GM12801 (cell line): ENCODE results near the gene ZNF638.

Experiments
- TF ChIP-seq, protein P1 (sequence below): IDR thresholded peaks from one replicate; pipeline ENCODE4 v1.5.1; 2011; ENCODE audit warnings: control low read depth; ENCODE audit not compliant: insufficient read length; ENCODE audit errors: extremely low read depth

Gene ZNF638

DNA sequence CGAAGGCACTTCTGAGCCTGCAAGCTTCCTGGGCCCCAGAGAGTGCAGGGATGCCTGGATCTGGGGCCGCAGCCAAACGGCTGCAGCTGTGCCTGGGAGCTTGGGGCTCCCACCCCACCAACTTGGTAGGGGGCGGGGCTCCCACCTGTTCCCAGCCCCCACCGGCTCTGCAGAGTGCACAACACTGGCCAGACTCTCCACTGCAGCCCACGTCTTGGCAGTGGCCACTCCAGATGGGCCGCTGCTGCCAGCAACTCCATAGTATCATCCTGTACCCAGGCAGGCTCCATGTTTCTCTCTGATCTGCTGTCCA lies 131.7 kb downstream of the ZNF638 start:
- TF ChIP-seq, protein P1, sequence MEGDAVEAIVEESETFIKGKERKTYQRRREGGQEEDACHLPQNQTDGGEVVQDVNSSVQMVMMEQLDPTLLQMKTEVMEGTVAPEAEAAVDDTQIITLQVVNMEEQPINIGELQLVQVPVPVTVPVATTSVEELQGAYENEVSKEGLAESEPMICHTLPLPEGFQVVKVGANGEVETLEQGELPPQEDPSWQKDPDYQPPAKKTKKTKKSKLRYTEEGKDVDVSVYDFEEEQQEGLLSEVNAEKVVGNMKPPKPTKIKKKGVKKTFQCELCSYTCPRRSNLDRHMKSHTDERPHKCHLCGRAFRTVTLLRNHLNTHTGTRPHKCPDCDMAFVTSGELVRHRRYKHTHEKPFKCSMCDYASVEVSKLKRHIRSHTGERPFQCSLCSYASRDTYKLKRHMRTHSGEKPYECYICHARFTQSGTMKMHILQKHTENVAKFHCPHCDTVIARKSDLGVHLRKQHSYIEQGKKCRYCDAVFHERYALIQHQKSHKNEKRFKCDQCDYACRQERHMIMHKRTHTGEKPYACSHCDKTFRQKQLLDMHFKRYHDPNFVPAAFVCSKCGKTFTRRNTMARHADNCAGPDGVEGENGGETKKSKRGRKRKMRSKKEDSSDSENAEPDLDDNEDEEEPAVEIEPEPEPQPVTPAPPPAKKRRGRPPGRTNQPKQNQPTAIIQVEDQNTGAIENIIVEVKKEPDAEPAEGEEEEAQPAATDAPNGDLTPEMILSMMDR, result no peak

DNA sequence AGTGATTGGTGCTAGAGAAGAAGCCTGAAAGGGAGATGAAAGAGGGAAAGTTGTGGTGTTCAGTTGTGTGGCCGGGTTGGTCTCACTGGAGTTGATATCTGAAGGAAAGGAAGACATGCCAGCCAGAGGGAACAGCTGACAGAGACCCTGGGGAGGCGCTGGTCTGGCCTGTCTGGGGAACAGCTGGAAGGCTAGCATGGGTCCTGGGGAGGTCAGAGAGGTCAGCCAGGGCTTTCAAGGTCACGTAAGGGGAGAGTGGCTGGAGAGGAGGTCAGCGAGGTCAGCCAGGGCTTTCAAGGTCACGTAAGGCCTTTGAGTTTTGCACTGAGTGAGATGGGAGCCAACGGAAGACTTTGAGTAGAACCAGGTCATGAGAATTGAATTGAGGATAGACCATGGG lies 132.8 kb downstream of the ZNF638 start:
- TF ChIP-seq, protein P1, result no peak

DNA sequence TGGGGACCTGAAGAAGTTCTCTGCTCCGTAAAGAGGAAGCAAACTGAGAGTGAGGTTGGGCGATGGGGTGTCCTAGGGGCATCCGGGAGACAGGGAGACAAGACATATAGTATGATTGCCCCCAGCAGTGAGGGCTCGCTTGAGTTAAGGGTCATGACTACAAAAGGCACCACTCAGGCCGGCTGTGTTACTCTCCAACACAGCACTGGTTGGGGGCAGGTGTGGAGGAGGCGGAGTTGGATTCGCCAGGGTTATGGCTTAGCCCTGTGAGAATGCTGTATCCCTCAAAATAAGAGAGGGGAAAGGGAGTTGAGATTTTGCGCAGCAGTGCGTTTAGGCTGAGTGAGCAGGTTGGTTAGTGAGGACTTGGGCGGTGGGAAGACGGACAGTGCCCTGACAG lies 133.8 kb downstream of the ZNF638 start:
- TF ChIP-seq, protein P1, result no peak

DNA sequence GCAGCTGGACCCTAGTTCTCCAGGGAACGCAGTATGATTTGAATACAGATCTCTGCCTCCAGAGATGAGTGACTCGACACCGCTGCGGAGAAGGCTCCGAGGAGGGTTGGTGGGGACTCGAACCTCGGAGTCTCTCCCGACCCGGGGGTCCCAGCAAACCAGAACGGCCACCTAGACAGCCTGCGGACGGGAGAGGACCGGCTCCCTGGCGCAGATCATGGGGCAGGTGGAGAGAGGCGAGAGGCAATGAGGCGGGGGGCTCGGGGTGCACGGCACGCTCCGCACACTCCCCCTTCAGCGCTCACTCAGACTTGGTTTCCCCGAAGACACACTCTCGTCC lies 134.3 kb downstream of the ZNF638 start:
- TF ChIP-seq, protein P1, result no peak

DNA sequence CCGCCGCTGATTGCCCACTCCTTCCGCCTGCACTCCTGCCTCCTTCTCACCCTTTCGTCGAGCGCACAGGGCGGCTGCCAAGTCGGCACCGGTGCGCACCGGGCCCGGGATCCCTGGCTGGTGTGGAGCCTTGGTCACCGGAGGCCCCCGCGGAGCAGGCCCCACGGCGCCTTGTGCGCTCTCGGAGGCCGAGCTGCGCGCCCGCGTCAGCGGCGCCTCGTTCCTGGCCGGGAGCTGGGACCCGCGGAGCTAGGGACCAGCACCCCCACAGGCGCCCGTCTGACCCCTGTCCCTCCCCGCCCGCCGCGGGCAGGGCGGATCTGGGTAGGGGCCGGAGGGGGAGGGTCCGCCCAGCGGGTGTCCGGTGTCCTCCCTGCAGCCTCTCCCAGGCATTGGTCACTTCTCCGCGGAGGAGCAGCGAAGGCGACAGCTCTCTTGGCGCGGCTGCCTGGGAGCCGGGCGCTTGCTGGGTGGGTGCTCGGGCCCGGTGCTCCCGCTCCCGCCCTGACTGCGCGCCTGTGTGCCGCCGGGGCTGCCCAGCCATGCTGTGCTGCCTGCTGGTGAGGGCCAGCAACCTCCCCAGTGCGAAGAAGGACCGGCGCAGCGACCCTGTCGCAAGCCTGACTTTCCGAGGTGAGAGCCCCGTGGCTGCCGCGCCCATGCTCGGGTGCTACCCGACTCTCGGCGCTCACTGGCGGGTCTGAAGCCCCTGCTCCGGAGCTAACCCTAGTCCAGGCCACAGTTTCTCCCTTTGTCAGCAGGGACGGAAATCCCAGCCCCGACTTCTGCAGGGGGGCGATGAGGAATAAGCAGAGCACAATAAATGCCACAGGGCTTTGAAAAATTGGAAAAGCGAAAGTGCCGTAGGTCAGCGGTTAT lies 135.0 kb downstream of the ZNF638 start:
- TF ChIP-seq, protein P1, result no peak

DNA sequence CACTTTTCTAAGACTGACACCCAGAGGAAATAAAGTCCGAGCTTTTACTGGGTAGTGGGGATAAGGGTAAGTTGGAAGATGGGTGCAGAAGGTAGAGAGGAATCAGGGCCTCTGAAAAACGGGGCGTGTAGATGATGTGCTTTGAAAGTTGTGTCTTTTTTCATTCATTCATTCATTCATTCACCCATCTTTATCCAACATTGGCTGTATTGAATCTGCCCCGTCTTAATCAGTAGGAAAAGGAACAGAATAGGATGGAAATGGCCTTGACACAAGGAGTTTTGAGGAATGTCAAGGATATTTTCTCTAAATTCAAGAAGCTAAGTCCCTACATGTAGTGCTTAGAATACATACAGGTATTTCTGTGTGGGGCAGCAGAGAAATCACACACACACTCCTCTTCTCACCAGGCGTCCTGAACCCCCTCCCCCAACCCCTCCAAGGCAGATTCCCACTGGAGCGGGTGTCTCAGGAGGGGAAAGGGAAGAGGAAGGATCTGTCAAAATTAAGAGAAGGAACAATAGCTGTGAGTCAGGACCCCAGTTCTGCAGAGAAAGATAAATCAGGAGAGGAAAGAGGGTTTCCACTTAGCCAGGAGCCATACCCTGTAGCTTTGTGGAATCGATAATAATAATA lies 135.7 kb downstream of the ZNF638 start:
- TF ChIP-seq, protein P1, result no peak

DNA sequence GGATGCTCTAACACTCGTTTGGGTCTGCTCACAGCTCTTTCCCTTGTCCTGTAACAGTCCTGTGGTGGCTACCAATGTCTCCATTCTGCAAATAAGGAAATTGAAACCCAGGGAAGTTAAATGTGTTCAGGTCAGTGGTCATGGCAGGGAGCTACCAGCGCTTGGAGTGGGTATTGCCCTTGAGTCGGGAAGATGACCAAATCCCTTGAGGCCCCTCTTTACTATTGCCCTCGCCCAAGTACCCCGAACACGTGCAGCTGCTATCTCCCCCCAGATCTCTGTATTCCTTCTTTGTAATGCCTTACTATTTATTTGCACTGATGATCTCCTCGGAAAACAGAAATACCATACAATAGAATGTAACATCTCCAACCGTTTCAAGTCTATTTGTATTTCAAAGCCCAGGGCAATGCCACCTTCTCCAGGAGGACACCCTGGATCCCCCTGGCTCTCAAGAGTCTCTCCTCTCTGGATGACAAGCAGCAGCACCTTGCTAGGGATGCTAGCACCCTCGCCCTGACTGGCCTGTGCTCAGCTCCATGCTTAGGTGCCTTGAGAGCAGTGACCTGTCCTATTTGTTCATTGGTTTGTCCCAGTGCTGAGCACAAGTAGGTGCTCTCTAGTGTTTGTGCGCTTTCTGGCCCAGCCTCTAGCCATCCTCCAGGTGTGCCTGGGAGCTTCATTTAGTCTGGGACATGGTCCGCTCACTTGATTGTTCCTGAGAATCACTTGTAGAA lies 136.9 kb downstream of the ZNF638 start:
- TF ChIP-seq, protein P1, result no peak
